K562 (cell line): Measurements from ENCODE around the gene CAMK2B. TPM values are rescaled to one million over a fixed set of nuclear protein-coding genes. Genes with fewer than 3 reads are reported as not detected.
A peak's percentile ranks its signal among the peaks of the same experiment; 100 is the strongest.

Experiments used
- ATAC-seq: fragments of 200-7000 bp; cut with Tn5 transposase; 3 replicates; pipeline ENCODE4 v1.9.1; 2020; ENCODE audit warnings: moderate library complexity
- BruUV-seq: library from RNA; stranded (reverse); fragments of 400-500 nt; replicated peaks from 2 replicates; lab custom pipeline; 2021; lab: Mats Ljungman, UMichigan
- CTCF ChIA-PET: fragments of 300-600 bp; formaldehyde crosslinking; extraction: SDS; loops from one replicate; lab custom pipeline; 2021; ENCODE audit warnings: low intra/inter-chr PET ratio; lab: Yijun Ruan, JAX
- POLR2A ChIA-PET: fragments of 300-600, 350-650 bp; sonication (Branson Sonifier 250); formaldehyde crosslinking; extraction: SDS; loops from one replicate; lab custom pipeline; 2021; ENCODE audit warnings: antibody characterized with exemption, inconsistent platforms; lab: Yijun Ruan, JAX
- DNase-seq, 4 experiments: peaks; one replicate each; pipeline versions ENCODE4 v3.0.0 to v3.0.0-alpha.2; 2011 to 2018; ENCODE audit warnings: low spot score in 3 of 4, mixed read lengths in 3 of 4; ENCODE audit errors: extremely low read depth in 1 of 4
- FAIRE-seq: peaks from 2 replicates; lab custom pipeline; 2011; peaks lifted over from hg19 to GRCh38; lab: Jason Lieb, UNC
- H2AFZ ChIP-seq: 2 replicates; pipeline ENCODE4 v1.6.0; 2011; ENCODE audit warnings: low read depth, low read length, control low read depth, inconsistent platforms
- H3K27ac ChIP-seq: fragments of 200-600 bp; 3 replicates; pipeline ENCODE4 v1.8.0; 2011; ENCODE audit warnings: low read depth, mild to moderate bottlenecking, control low read depth, inconsistent platforms, low read length, moderate library complexity, mixed read lengths; ENCODE audit errors: extremely low read depth
- H3K27me3 ChIP-seq, 2 experiments: fragments of 300-600 bp in 1 of 2; 2 replicates in 1 of 2; 3 replicates in 1 of 2; pipeline versions ENCODE4 v1.6.0 to v1.8.0; 2011; ENCODE audit warnings: inconsistent platforms in 2 of 2, low read length in 2 of 2, mild to moderate bottlenecking in 1 of 2, mixed read lengths in 1 of 2, moderate library complexity in 1 of 2; ENCODE audit not compliant: control insufficient read depth in 2 of 2, insufficient read depth in 2 of 2
- H3K36me3 ChIP-seq: fragments of 300-600 bp; 3 replicates; pipeline ENCODE4 v1.8.0; 2011; ENCODE audit warnings: mild to moderate bottlenecking, low read length, inconsistent platforms; ENCODE audit not compliant: control insufficient read depth, insufficient read depth
- H3K4me1 ChIP-seq, 2 experiments: fragments of 200-600 bp in 1 of 2; replicated peaks in 1 of 2; 2 replicates in 1 of 2; 3 replicates in 1 of 2; pipeline versions ENCODE4 v1.5.1 to v1.8.0; 2011; ENCODE audit warnings: inconsistent platforms in 2 of 2, low read length in 2 of 2, mild to moderate bottlenecking in 1 of 2, mixed read lengths in 1 of 2, moderate library complexity in 1 of 2; ENCODE audit not compliant: control insufficient read depth in 2 of 2, insufficient read depth in 2 of 2
- H3K4me2 ChIP-seq: 2 replicates; pipeline ENCODE4 v1.6.1; 2011; ENCODE audit warnings: low read length, control low read depth, inconsistent platforms, mixed read lengths; ENCODE audit not compliant: insufficient read depth
- H3K4me3 ChIP-seq: fragments of 200-600 bp; sonication (generic), shearing (Covaris generic); 2 replicates; pipeline ENCODE4 v1.5.1; 2016; ENCODE audit warnings: control low read depth, inconsistent platforms
- H3K79me2 ChIP-seq: fragments of 200-600 bp; 3 replicates; pipeline ENCODE4 v1.8.0; 2011; ENCODE audit warnings: low read length, inconsistent platforms; ENCODE audit not compliant: control insufficient read depth, insufficient read depth
- H3K9ac ChIP-seq, 2 experiments: 2 replicates each; pipeline versions ENCODE4 v1.6.0 to v1.6.1; 2011; ENCODE audit warnings: low read depth in 2 of 2, low read length in 2 of 2, control low read depth in 1 of 2, inconsistent platforms in 1 of 2, mild to moderate bottlenecking in 1 of 2, mixed read lengths in 1 of 2; ENCODE audit not compliant: insufficient read depth in 1 of 2
- H3K9me1 ChIP-seq: one replicate; pipeline ENCODE4 v1.6.0; 2011; ENCODE audit warnings: inconsistent platforms, mild to moderate bottlenecking, low read length, moderate library complexity; ENCODE audit not compliant: control insufficient read depth, insufficient read depth
- H3K9me3 ChIP-seq: replicated peaks from 2 replicates; pipeline ENCODE4 v1.5.1; 2011; ENCODE audit warnings: low read depth, low read length, inconsistent platforms; ENCODE audit not compliant: control insufficient read depth, insufficient read depth
- H4K20me1 ChIP-seq: replicated peaks from 2 replicates; pipeline ENCODE4 v1.6.1; 2011; ENCODE audit warnings: low read length, inconsistent platforms, mixed read lengths; ENCODE audit not compliant: control insufficient read depth, insufficient read depth
- ARHGAP35 ChIP-seq: fragments of 450-650 bp; IDR thresholded peaks from 2 replicates; pipeline ENCODE4 v1.6.1; 2018; ENCODE audit not compliant: partially characterized antibody
- CBX5 ChIP-seq: IDR thresholded peaks from 2 replicates; pipeline ENCODE4 v1.6.1; 2014; ENCODE audit warnings: low read depth, borderline replicate concordance
- MNT ChIP-seq, 2 experiments: fragments of 450-650 bp; conservative IDR thresholded peaks; 2 replicates each; pipeline ENCODE4 v1.6.1; 2017; ENCODE audit warnings: mild to moderate bottlenecking in 2 of 2, moderate library complexity in 2 of 2
- RFX1 ChIP-seq: fragments of 450-650 bp; IDR thresholded peaks from 2 replicates; pipeline ENCODE4 v1.6.1; 2016; ENCODE audit warnings: mild to moderate bottlenecking, moderate library complexity
- WGBS: fragments of 100-300 bp; shearing (Covaris generic); methylation state at CpG from one replicate; pipeline ENCODE4 v1.1.6; 2016; ENCODE audit warnings: low coverage, mixed read lengths; ENCODE audit not compliant: insufficient coverage; ENCODE audit errors: missing lambda C conversion rate; 5-methylcytosine and 5-hydroxymethylcytosine counted together
- in situ Hi-C: fragments of 300-500 bp; cut with MboI; formaldehyde crosslinking; loops from 4 replicates; pipeline ENCODE4 v1.15.0; 2018; ENCODE audit warnings: inconsistent platforms, mixed read lengths
- intact Hi-C: fragments of 100-400 bp; cut with micrococcal nuclease; formaldehyde crosslinking; loops from 2 replicates; pipeline ENCODE4 v1.14.2; 2022
- polyA plus RNA-seq, 8 experiments: library from polyadenylated mRNA; depleted of rRNA in 4 of 8; stranded (reverse) in 5 of 8; unstranded in 3 of 8; fragments of >200 nt; fragmentation: Nextera tagmentation in 2 of 8; fragmentation: Illumina TruSeq in 1 of 8; extraction: Ambion mirVana in 2 of 8; extraction: Trizol in 1 of 8; gene quantifications; 2 replicates each; pipeline versions ENCODE4 v1.2.1 to v1.2.3, GENCODE V29; 2011 to 2014; ENCODE audit warnings: inconsistent platforms in 1 of 8, missing spikeins in 1 of 8
- total RNA-seq, 7 experiments: library from RNA; depleted of rRNA in 6 of 7; stranded (reverse); fragments of >200 nt in 6 of 7; fragmentation: Illumina TruSeq in 2 of 7; extraction: Trizol in 2 of 7; gene quantifications; 2 replicates each; pipeline versions ENCODE4 v1.2.1 to v1.2.3, GENCODE V29; 2011 to 2021; ENCODE audit warnings: low replicate concordance in 1 of 7

CAMK2B gene
- total and polyA plus RNA-seq, 9 of the 15 experiments (the other 6 are each of a cell fraction or from before 2014, with no cell fraction given), result 0.04 to 0.09 (median 0.05) TPM; not detected in 4

DNA sequence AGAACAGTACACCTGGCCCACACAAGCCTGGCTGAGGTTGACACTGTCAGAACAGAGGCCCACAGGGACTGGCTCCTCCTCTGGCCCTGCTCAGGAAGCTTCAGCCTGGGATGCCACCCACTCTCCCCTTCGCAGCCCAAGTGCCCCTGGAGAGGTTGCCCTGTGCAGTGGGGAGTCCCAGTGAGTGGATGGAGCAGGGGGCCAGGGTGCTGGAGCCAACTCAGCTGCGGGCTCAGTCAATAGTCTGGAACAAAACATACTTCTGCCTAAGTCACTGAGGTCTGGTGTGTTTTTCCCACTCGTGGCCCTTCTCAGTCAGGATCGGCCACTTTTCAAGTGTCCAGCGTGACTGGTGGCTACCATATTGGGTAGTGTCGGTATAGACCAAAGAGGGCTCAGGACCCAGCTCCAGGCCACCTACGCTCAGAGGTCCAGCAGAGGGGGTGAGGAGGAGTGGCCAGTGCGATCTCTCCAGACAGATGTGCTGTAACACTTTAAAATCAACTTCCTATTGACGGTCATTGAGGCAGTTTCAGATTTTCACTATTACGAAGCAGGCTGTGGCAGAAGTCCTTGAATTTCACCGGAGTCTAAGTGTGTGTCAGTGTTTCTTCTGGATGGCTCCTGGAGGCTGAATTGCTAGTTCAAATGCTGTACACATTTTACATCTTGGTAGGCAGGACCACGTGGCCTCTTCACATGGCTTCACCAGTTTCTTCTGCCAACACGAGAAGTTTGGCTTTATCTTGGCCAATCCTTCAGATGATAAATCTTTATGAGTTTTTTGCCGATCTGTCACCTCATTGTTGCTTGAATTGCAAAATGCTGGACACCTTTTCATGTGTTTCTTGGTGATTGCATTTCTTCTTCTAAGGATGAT lies 135.2 kb downstream of the CAMK2B start (continued):
- 0 out of 4 replicates have a peak, but pooled peaks of 1 of the 2 experiments have one; percentile 22 for TF ChIP-seq MNT (conservative IDR thresholded peaks at IDR 0.05)
- no peak for TF ChIP-seq CBX5

- Histone ChIP-seq H3K4me1 (peaks cover 0 to 7% of the 10 kb centered on the region in 2 experiments; a peak in 2 of 5 replicates), H3K4me2 (no peak within 1 kb of the TSS), H3K79me2 (no peaks in the 10 kb centered on the region), H3K27ac (no peak within 1 kb of the TSS), H3K9me1 (no peaks in the 10 kb centered on the region), H4K20me1 (no peaks in the 10 kb centered on the region)
- intact Hi-C loops, result no loop called here
- BruUV-seq, result no TSS peak
- POLR2A ChIA-PET, result interaction anchor here (0.6 to 0.9 kb wide), 3 partner anchors 33 to 64 kb away, joined by 3 to 4 read pairs (median 3); no protein-coding TSS in a partner anchor
- peak; percentile 79 for TF ChIP-seq RFX1
- TF ChIP-seq ARHGAP35, result no peak
- TF ChIP-seq, all 486 proteins: peak for 1
- Histone ChIP-seq H2AFZ (peak within 1 kb of the TSS; percentile 84), H3K4me3 (no peak within 1 kb of the TSS), H3K27me3 (0 out of 5 replicates have a peak, but pooled peaks cover 0 to 23% of the 10 kb centered on the region in 2 experiments), H3K9ac (peak within 1 kb of the TSS in 1 of 2 experiments; percentile 46; a peak in 2 of 4 replicates), H3K9me3 (no peaks in the 10 kb centered on the region), H3K36me3 (no peaks in the 10 kb centered on the region)
- CTCF ChIA-PET, result no interaction called here
- FAIRE-seq, result no peak
- no peak for ATAC-seq
- 41% methylated on average over 11 of the region's 11 CpGs for WGBS
- no peak for DNase-seq
- in situ Hi-C loops, result no loop called here
Observed at GRCh38 chr7:44189286-44189992, 136.0 kb downstream of the CAMK2B start, which contains the start of gene GCK. Gene GCK (minus strand): TSS chr7:44189439. CDS start chr7:44188953, 486 bp downstream.
